GM20000 (cell line): Measurements from ENCODE around the gene JADE3.

Experiments
- DNase-seq: peaks from one replicate; pipeline ENCODE4 v3.0.0; 2012; ENCODE audit warnings: low spot score
- CTCF ChIP-seq: IDR thresholded peaks from 2 replicates; pipeline ENCODE4 v1.5.1; 2012; ENCODE audit warnings: mild to moderate bottlenecking, control low read depth; ENCODE audit errors: extremely low read depth, missing control alignments

The JADE3 gene

DNA sequence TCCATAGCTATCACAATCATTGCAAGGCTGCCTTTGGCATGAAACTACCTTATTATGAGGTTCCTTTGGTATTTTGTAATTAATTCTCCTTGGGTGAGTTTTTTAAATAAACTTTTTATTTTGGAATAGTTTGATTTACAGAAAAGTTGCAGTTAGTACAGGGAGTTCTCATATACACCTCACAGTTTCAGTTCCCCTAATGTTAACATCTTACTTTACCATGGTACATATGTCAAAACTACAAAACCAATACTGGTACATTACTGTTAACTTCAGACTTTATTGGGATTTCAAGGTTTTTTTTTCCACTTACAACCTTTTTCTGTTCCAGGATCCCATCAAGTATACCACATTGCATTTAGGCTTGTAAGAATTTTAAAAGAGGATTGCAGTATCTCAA is 114.0 kb downstream of the JADE3 start:
- TF ChIP-seq CTCF, result no peak
- no peak for DNase-seq

DNA sequence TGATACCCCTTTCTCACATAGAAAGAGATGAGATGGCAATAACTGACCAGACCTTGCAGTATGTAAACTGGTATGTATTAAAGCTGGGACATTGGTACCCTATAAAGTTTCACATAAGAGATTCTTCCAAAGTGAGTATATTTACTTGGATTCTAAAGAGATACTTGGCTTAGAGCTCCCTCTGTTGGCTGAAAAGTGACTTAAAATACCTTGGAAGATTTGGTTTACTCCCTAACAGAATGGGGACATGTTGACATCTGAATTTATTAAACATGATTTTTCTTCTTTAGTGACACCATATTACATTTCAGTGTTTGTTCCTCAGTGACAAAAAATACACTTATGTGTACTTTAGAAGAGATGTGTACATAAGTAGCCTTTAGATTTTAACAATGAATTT is 118.1 kb downstream of the JADE3 start:
- peak; percentile 18 for DNase-seq
- TF ChIP-seq CTCF, result no peak

- no peak for DNase-seq
- no peak for TF ChIP-seq CTCF
Measured at GRCh38 chrX:47047989-47048388, 135.8 kb downstream of the JADE3 start.

DNA sequence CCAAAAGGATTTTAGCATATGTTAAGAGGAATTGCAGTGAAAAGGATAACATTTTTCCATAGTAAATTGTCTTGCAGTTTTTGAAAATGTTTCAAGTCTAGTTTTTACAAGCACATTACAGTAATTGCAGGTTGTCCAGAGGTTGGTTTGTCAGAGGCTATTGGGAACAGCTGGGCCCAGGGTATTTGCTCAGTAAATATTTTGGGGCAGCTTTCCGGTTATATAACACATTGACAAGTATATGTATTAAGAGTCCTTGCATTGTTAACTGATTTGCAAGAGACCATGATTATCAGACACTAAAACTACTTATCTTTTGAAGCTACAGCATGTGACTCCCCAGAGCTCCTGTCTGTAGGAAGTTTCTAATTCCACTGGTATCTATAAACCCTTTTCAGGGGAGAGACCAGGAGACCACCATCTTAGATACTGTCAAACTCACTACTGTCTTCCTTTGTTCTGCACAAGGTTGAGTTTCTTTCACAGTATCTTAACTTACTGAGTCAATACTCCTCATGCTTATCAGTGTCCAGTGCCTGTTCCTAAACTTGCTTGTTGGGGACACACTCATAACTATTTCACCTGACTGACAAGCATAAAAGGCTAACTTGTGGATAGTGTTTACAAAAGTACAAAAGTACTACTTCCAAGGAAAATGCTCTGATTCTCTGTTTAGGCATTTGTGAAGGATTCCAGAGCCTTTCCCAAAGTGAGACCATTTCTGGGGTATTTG is 147.1 kb downstream of the JADE3 start:
- TF ChIP-seq CTCF, result no peak
- no peak for DNase-seq

GRCh38 chrX:47060708-47061107 is 148.5 kb downstream of the JADE3 start:
- DNase-seq, result no peak
- TF ChIP-seq CTCF, result no peak

- no peak for TF ChIP-seq CTCF
- DNase-seq, result no peak
Measured at GRCh38 chrX:47061238-47061919, 149.2 kb downstream of the JADE3 start.

- DNase-seq, result no peak
- no peak for TF ChIP-seq CTCF
Measured at GRCh38 chrX:47063179-47063578, 151.0 kb downstream of the JADE3 start.
